ENCODE measurements around the gene POLR3H.
A peak's percentile ranks its signal among the peaks of the same experiment; 100 is the strongest.

POLR3H gene

GRCh38 chr22:41518048-41518347 lies 26.3 kb downstream of the POLR3H start:
- TF ChIP-seq TAF1 (IDR thresholded peaks at IDR 0.05; ENCODE audit: low read depth) (no peak), RAD21 (IDR thresholded peaks at IDR 0.05; ENCODE audit: low read depth) (no peak)

- TF ChIP-seq TEAD4 (IDR thresholded peaks at IDR 0.05) (no peak), FOXM1 (IDR thresholded peaks at IDR 0.05; ENCODE audit: borderline replicate concordance, low read depth) (no peak), NFIC (IDR thresholded peaks at IDR 0.05) (no peak), CREB1 (IDR thresholded peaks at IDR 0.05; ENCODE audit: low read depth) (no peak), TCF12 (IDR thresholded peaks at IDR 0.05; ENCODE audit: low read depth) (no peak), RAD21 (IDR thresholded peaks at IDR 0.05; ENCODE audit: low read depth) (peak; percentile 96), EGR1 (IDR thresholded peaks at IDR 0.05) (no peak), TAF1 (IDR thresholded peaks at IDR 0.05; ENCODE audit: low read depth) (no peak)
Measured at GRCh38 chr22:41517172-41518047, 26.9 kb downstream of the POLR3H start.

- TF ChIP-seq ZBTB7A (IDR thresholded peaks at IDR 0.05; ENCODE audit: low read depth) = no peak
- no peak for TF ChIP-seq TEAD4 (IDR thresholded peaks at IDR 0.05)
- no peak for TF ChIP-seq USF1 (IDR thresholded peaks at IDR 0.05)
- TF ChIP-seq REST (IDR thresholded peaks at IDR 0.05; ENCODE audit: low read depth) = no peak
Measured at GRCh38 chr22:41516462-41516861, 27.8 kb downstream of the POLR3H start.

- no peak for TF ChIP-seq NFIC (IDR thresholded peaks at IDR 0.05)
- TF ChIP-seq FOXM1 (IDR thresholded peaks at IDR 0.05; ENCODE audit: borderline replicate concordance, low read depth) = no peak
- TF ChIP-seq, protein P1, sequence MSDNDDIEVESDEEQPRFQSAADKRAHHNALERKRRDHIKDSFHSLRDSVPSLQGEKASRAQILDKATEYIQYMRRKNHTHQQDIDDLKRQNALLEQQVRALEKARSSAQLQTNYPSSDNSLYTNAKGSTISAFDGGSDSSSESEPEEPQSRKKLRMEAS (IDR thresholded peaks at IDR 0.05) = no peak
- TF ChIP-seq TEAD4 (IDR thresholded peaks at IDR 0.05) = no peak
- no peak for TF ChIP-seq TAF1 (IDR thresholded peaks at IDR 0.05; ENCODE audit: low read depth)
- TF ChIP-seq CREB1 (IDR thresholded peaks at IDR 0.05; ENCODE audit: low read depth) = no peak
- TF ChIP-seq CEBPB (IDR thresholded peaks at IDR 0.05) = no peak
- no peak for TF ChIP-seq REST (IDR thresholded peaks at IDR 0.05; ENCODE audit: low read depth)
- no peak for TF ChIP-seq EP300 (IDR thresholded peaks at IDR 0.05; ENCODE audit: borderline replicate concordance)
- TF ChIP-seq RAD21 (IDR thresholded peaks at IDR 0.05; ENCODE audit: low read depth) = no peak
- TF ChIP-seq EGR1 (IDR thresholded peaks at IDR 0.05) = no peak
- no peak for TF ChIP-seq USF1 (IDR thresholded peaks at IDR 0.05)
Measured at GRCh38 chr22:41513391-41513790, 30.9 kb downstream of the POLR3H start.

DNA sequence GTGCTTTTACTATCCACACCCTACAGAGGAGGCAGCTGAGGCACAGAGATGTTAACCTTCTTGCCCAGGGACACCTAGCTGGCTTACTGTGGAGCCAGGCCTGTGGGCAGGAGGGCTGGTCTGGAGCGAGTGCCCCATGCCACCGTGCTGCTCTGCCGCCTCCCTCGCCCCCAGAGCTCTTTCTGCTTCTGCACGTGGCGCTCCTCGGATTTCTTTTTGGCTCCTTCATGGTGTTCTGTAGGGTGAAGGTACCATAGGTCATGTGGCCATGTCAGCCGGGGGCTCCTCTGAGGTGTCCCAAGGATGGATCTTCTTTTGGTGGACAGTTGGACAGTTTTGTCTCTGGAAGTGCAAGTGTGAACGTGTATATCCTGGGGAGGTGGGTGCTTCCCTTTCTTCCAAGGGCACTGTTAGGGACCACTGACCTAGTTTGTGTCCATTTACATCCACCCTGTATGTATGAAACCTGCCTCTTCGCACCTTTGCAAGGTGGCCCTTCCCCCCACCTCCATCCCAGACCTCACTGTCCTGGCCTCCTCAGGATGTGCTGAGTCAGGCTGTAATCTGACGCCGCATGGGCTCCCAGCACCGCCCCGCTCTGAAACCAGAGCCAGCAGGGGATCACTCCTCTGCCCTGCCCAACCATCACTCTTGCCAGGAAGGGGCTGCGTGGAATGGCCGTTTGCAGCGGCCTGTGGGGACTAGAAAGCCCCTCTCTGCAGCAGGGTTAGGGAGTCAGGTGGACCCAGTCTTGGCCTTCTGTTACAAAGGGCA lies 31.7 kb downstream of the POLR3H start:
- TF ChIP-seq YY1 (IDR thresholded peaks at IDR 0.05; ENCODE audit: low read depth) (no peak), ZBTB7A (IDR thresholded peaks at IDR 0.05; ENCODE audit: low read depth) (peak; percentile 41; the same call in 1 of the 2 replicates), TEAD4 (IDR thresholded peaks at IDR 0.05) (0 out of 2 replicates have a peak, but pooled peaks have one; percentile 4), TCF12 (IDR thresholded peaks at IDR 0.05; ENCODE audit: low read depth) (peak; percentile 62; the same call in 1 of the 2 replicates), EGR1 (IDR thresholded peaks at IDR 0.05) (no peak), NFIC (IDR thresholded peaks at IDR 0.05) (peak; percentile 71; the same call in 1 of the 2 replicates), USF1 (IDR thresholded peaks at IDR 0.05) (no peak), EP300 (IDR thresholded peaks at IDR 0.05; ENCODE audit: borderline replicate concordance) (peak; percentile 56; the same call in 1 of the 2 replicates), CEBPB (IDR thresholded peaks at IDR 0.05) (no peak)
- TF ChIP-seq, protein P1 (IDR thresholded peaks at IDR 0.05) = peak; percentile 95
